Measurements from ENCODE around the gene NDUFS2. TPM values are rescaled to one million over a fixed set of nuclear protein-coding genes. Genes with fewer than 3 reads are reported as not detected.
A peak's percentile ranks its signal among the peaks of the same experiment; 100 is the strongest.

NDUFS2 gene
- total and polyA plus RNA-seq, 2 of the 8 experiments (the other 6 are each of a cell fraction or from before 2014, with no cell fraction given) = 95.1 to 113 TPM

- no peak for TF ChIP-seq CHD7 (IDR thresholded peaks at IDR 0.05; ENCODE audit: insufficient replicate concordance, low read length)
- TF ChIP-seq CTCF (IDR thresholded peaks at IDR 0.05; ENCODE audit: control extremely low read depth in 1 of 3, insufficient read depth in 1 of 3, low read depth in 1 of 3, low read length in 3 of 3) = no peak
- peak; percentile 71 for TF ChIP-seq MAX (IDR thresholded peaks at IDR 0.05)
- no peak for TF ChIP-seq MAFK (IDR thresholded peaks at IDR 0.05; ENCODE audit: low read depth, low read length)
- TF ChIP-seq SP2 (IDR thresholded peaks at IDR 0.05; ENCODE audit: low read length) = peak; percentile 65
- TF ChIP-seq RBBP5 (IDR thresholded peaks at IDR 0.05; ENCODE audit: borderline replicate concordance, low read depth, low read length) = 0 out of 2 replicates have a peak, but pooled peaks have one; percentile 47
These were observed 56.5 kb downstream of the NDUFS2 start, which contains the start of gene PCP4L1 (continued) for GRCh38 chr1:161258439-161259344.

Data from H1 (cell line).